Keratinocyte (primary cell): ENCODE results near the gene FAM156B. TPM values are rescaled to one million over a fixed set of nuclear protein-coding genes. Genes with fewer than 3 reads are reported as not detected.
"Not testable (repeated sequence)": the region's sequence is repeated elsewhere in the genome, so short reads cannot be mapped to it uniquely, and the experiment has no call there.

Source experiments
- DNase-seq: peaks from one replicate; pipeline ENCODE4 v3.0.0-alpha.2; 2011; ENCODE audit warnings: low read depth, missing footprints, low spot score
- FAIRE-seq: peaks from 2 replicates; lab custom pipeline; 2011; peaks lifted over from hg19 to GRCh38; lab: Jason Lieb, UNC
- H2AFZ ChIP-seq: 2 replicates; pipeline ENCODE4 v1.6.0; 2012; ENCODE audit warnings: low read length, control low read depth, inconsistent platforms; ENCODE audit not compliant: control insufficient read depth
- H3K27ac ChIP-seq: 2 replicates; pipeline ENCODE4 v1.5.1; 2011; ENCODE audit warnings: low read length; ENCODE audit not compliant: control insufficient read depth, insufficient read depth
- H3K27me3 ChIP-seq: 3 replicates; pipeline ENCODE4 v1.6.0; 2011; ENCODE audit warnings: low read length; ENCODE audit not compliant: control insufficient read depth, insufficient read depth; ENCODE audit errors: extremely low read depth
- H3K36me3 ChIP-seq, 2 experiments: 2 replicates in 1 of 2; 3 replicates in 1 of 2; pipeline ENCODE4 v1.5.1; 2011; ENCODE audit warnings: low read length in 2 of 2, mild to moderate bottlenecking in 1 of 2; ENCODE audit not compliant: control insufficient read depth in 2 of 2, insufficient read depth in 2 of 2; ENCODE audit errors: extremely low read depth in 1 of 2
- H3K4me1 ChIP-seq: 3 replicates; pipeline ENCODE4 v1.5.1; 2011; ENCODE audit warnings: low read length; ENCODE audit not compliant: control insufficient read depth, insufficient read depth; ENCODE audit errors: extremely low read depth
- H3K4me2 ChIP-seq: 3 replicates; pipeline ENCODE4 v1.6.0; 2011; ENCODE audit warnings: low read depth, low read length; ENCODE audit not compliant: control insufficient read depth, insufficient read depth; ENCODE audit errors: extremely low read depth
- H3K4me3 ChIP-seq, 3 experiments: fragments of 200-600 bp in 1 of 3; sonication (generic) in 1 of 3; 2 replicates in 2 of 3; 3 replicates in 1 of 3; pipeline ENCODE4 v1.5.1; 2011 to 2016; ENCODE audit warnings: low read length in 3 of 3, mild to moderate bottlenecking in 3 of 3, control low read depth in 2 of 3, inconsistent platforms in 1 of 3, low read depth in 1 of 3, mixed read lengths in 1 of 3, mixed run types in 1 of 3, moderate library complexity in 1 of 3; ENCODE audit not compliant: control insufficient read depth in 2 of 3, insufficient read depth in 2 of 3; ENCODE audit errors: extremely low read depth in 1 of 3
- H3K79me2 ChIP-seq: 2 replicates; pipeline ENCODE4 v1.6.0; 2012; ENCODE audit warnings: low read length; ENCODE audit not compliant: control insufficient read depth, insufficient read depth
- H3K9ac ChIP-seq: 3 replicates; pipeline ENCODE4 v1.6.0; 2011; ENCODE audit warnings: low read length; ENCODE audit not compliant: control insufficient read depth, insufficient read depth; ENCODE audit errors: extremely low read depth
- H3K9me1 ChIP-seq: 3 replicates; pipeline ENCODE4 v1.6.0; 2011; ENCODE audit warnings: low read length; ENCODE audit not compliant: control insufficient read depth, insufficient read depth; ENCODE audit errors: extremely low read depth
- H3K9me3 ChIP-seq: 2 replicates; pipeline ENCODE4 v1.5.1; 2012; ENCODE audit warnings: low read depth, low read length; ENCODE audit not compliant: control insufficient read depth
- H4K20me1 ChIP-seq: 3 replicates; pipeline ENCODE4 v1.6.0; 2011; ENCODE audit warnings: low read length; ENCODE audit not compliant: control insufficient read depth, insufficient read depth; ENCODE audit errors: extremely low read depth
- CTCF ChIP-seq, 3 experiments: IDR thresholded peaks in 1 of 3; conservative IDR thresholded peaks in 1 of 3; optimal IDR thresholded peaks in 1 of 3; 2 replicates in 2 of 3; 3 replicates in 1 of 3; pipeline versions ENCODE3 to v1.5.1; 2011; ENCODE audit warnings: low read length in 3 of 3, mild to moderate bottlenecking in 3 of 3, moderate library complexity in 2 of 3, control low read depth in 1 of 3, inconsistent platforms in 1 of 3; ENCODE audit not compliant: insufficient read depth in 2 of 3; ENCODE audit errors: extremely low read depth in 1 of 3
- EZH2 ChIP-seq: IDR thresholded peaks from one replicate; pipeline ENCODE4 v1.6.1; 2012; ENCODE audit warnings: inconsistent platforms, mild to moderate bottlenecking, low read length, moderate library complexity
- dilution Hi-C: fragments of 300-500 bp; cut with MboI; formaldehyde crosslinking; loops from one replicate; pipeline ENCODE4 v1.7.0; 2020; ENCODE audit warnings: low sequenced_read_pairs; ENCODE audit not compliant: extremely low pct_ligation_motif_present
- polyA plus RNA-seq, 5 experiments: library from polyadenylated mRNA; depleted of rRNA in 3 of 5; stranded (reverse) in 3 of 5; stranded (forward) in 1 of 5; unstranded in 1 of 5; fragments of >200 nt; gene quantifications; 1 replicate in 1 of 5; 2 replicates in 3 of 5; 3 replicates in 1 of 5; pipeline versions ENCODE4 v1.2.1 to v1.2.3, GENCODE V29; 2011 to 2012; ENCODE audit warnings: missing spikeins in 2 of 5, low read depth in 1 of 5, low replicate concordance in 1 of 5

Gene FAM156B
- polyA plus RNA-seq, 1 donor (not counting 4 experiments of a cell fraction or from before 2014, with no cell fraction given) = 12.0 TPM

DNA sequence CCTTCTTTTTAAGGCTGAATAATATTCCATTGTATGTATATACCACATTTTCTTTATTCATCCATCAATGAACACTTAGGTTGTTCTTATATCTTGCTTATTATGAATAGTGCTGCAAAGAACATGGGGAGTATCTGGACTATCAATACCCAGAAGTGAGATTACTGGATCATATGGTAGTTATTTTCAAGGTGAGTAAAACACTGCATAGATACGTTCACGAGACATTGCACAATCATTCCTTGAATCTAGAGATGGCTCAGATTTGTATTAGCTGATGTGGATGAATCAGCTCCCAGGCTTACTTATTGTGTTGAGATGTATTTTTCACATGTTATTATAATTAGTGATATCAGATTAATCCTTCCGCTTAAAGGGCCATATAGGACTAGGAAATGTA is 17.6 kb downstream of the FAM156B start:
- H4K20me1 ChIP-seq, H3K4me1 ChIP-seq, H3K4me3 ChIP-seq, H3K27me3 ChIP-seq, H3K79me2 ChIP-seq, H3K4me2 ChIP-seq, dilution Hi-C loops, DNase-seq, H3K9me1 ChIP-seq, H3K9me3 ChIP-seq, H2AFZ ChIP-seq, H3K27ac ChIP-seq, H3K9ac ChIP-seq, FAIRE-seq, H3K36me3 ChIP-seq: not testable (repeated sequence)

GRCh38 chrX:52923781-52924241 is 26.7 kb downstream of the FAM156B start:
- H3K27me3 ChIP-seq = no peaks in the 10 kb centered on the region
- H3K9ac ChIP-seq = no peak overlapping the region
- peak overlapping the region; percentile 9 for H3K4me2 ChIP-seq
- no peak overlapping the region for H2AFZ ChIP-seq
- DNase-seq = no peak
- peak; percentile 61 for FAIRE-seq
- H3K36me3 ChIP-seq = no peaks in the 10 kb centered on the region
- no peaks in the 10 kb centered on the region for H3K9me3 ChIP-seq
- H3K9me1 ChIP-seq = no peaks in the 10 kb centered on the region
- H3K79me2 ChIP-seq = no peaks in the 10 kb centered on the region
- TF ChIP-seq EZH2 (no peak), CTCF (optimal IDR thresholded peaks at IDR 0.05 in 1 of 3, IDR thresholded peaks at IDR 0.05 in 1 of 3, conservative IDR thresholded peaks at IDR 0.05 in 1 of 3; ENCODE audit: extremely low read depth in 1 of 3, insufficient read depth in 2 of 3, low read length in 3 of 3) (no peak)
- no peak overlapping the region for H3K4me3 ChIP-seq
- H4K20me1 ChIP-seq = no peaks in the 10 kb centered on the region
- peaks cover 11% of the 10 kb centered on the region for H3K4me1 ChIP-seq
- peak overlapping the region; percentile 6 for H3K27ac ChIP-seq
- dilution Hi-C loops = no loop called here

DNA sequence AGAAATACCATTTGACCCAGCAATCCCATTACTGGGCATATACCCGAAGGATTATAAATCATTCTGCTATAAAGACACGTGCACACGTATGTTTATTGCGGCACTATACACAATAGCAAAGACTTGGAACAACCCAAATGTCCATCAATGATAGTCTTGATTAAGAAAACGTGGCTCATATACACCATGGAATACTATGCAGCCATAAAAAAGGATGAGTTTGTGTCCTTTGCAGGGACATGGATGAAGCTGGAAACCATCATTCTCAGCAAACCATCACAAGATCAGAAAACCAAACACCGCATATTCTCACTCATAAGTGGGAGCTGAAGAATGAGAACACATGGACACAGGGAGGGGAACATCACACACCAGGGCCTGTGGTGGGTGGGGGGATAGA is 33.1 kb downstream of the FAM156B start:
- H3K79me2 ChIP-seq, H3K36me3 ChIP-seq, H3K4me1 ChIP-seq, H4K20me1 ChIP-seq, H3K9ac ChIP-seq, H3K27ac ChIP-seq, dilution Hi-C loops, H3K4me2 ChIP-seq, H3K4me3 ChIP-seq, H2AFZ ChIP-seq, H3K27me3 ChIP-seq, H3K9me1 ChIP-seq, DNase-seq, H3K9me3 ChIP-seq, FAIRE-seq: not testable (repeated sequence)
